Measurements from ENCODE around the gene EDN2.

The EDN2 gene

GRCh38 chr1:41436281-41437010 is 48.0 kb downstream of the EDN2 start:
- no peak for DNase-seq

GRCh38 chr1:41435570-41436178 is 48.8 kb downstream of the EDN2 start:
- peak; percentile 55 for DNase-seq

GRCh38 chr1:41434748-41435449 is 49.6 kb downstream of the EDN2 start:
- DNase-seq: no peak

- DNase-seq: no peak
Measured at GRCh38 chr1:41434306-41434705, 50.2 kb downstream of the EDN2 start.

- DNase-seq: no peak
Measured at GRCh38 chr1:41433501-41433900, 51.0 kb downstream of the EDN2 start.

- peak; percentile 82 for DNase-seq
Measured at GRCh38 chr1:41432481-41433280, 51.8 kb downstream of the EDN2 start.

- no peak for DNase-seq
Measured at GRCh38 chr1:41431490-41432350, 52.8 kb downstream of the EDN2 start.

- no peak for DNase-seq
Measured at GRCh38 chr1:41430582-41430981, 53.9 kb downstream of the EDN2 start.

GRCh38 chr1:41430069-41430468 is 54.4 kb downstream of the EDN2 start:
- DNase-seq: no peak

- no peak for DNase-seq
Measured at GRCh38 chr1:41429641-41430035, 54.8 kb downstream of the EDN2 start.
